GM12878 (cell line): ENCODE data around the gene ACD. TPM values are rescaled to one million over a fixed set of nuclear protein-coding genes. Genes with fewer than 3 reads are reported as not detected.

Source experiments
- ATAC-seq: fragments of 200-7000 bp; cut with Tn5 transposase; 3 replicates; pipeline ENCODE4 v1.9.1; 2020; ENCODE audit warnings: mild to moderate bottlenecking, moderate library complexity
- BruUV-seq: library from RNA; stranded (reverse); fragments of 400-500 nt; replicated peaks from 2 replicates; lab custom pipeline; 2021; lab: Mats Ljungman, UMichigan
- CTCF ChIA-PET: fragments of 300-600 bp; sonication (Branson Sonifier 250); formaldehyde crosslinking; extraction: SDS; loops from one replicate; lab custom pipeline; 2021; ENCODE audit warnings: inconsistent platforms; lab: Yijun Ruan, JAX
- POLR2A ChIA-PET: fragments of 350-600 bp; formaldehyde crosslinking; extraction: SDS; loops from one replicate; lab custom pipeline; 2021; ENCODE audit warnings: inconsistent platforms; lab: Charles Lee
- RAD21 ChIA-PET: fragments of 300-600 bp; sonication (Branson Sonifier 250); formaldehyde crosslinking; loops from one replicate; lab custom pipeline; 2023; ENCODE audit warnings: antibody characterized with exemption; ENCODE audit not compliant: unreplicated experiment; lab: Charles Lee
- SMC1A ChIA-PET: fragments of 300-600 bp; sonication (Branson Sonifier 250); formaldehyde crosslinking; loops from one replicate; lab custom pipeline; 2023; ENCODE audit not compliant: unreplicated experiment, uncharacterized antibody; lab: Charles Lee
- DNase-seq: peaks from one replicate; pipeline ENCODE4 v3.0.0-alpha.2; 2011; ENCODE audit warnings: low read depth, low spot score
- FAIRE-seq: peaks from 3 replicates; lab custom pipeline; 2011; peaks lifted over from hg19 to GRCh38; lab: Jason Lieb, UNC
- H2AFZ ChIP-seq: 2 replicates; pipeline ENCODE4 v1.6.0; 2011; ENCODE audit warnings: low read depth, low read length, control low read depth; ENCODE audit not compliant: control insufficient read depth
- H3K27ac ChIP-seq: 2 replicates; pipeline ENCODE4 v1.5.1; 2011; ENCODE audit warnings: control low read depth; ENCODE audit not compliant: control insufficient read depth, insufficient read depth
- H3K27me3 ChIP-seq, 2 experiments: replicated peaks in 1 of 2; 2 replicates each; pipeline versions ENCODE4 v1.6.0 to v1.6.1; 2011; ENCODE audit warnings: low read length in 1 of 2; ENCODE audit not compliant: control insufficient read depth in 2 of 2, insufficient read depth in 2 of 2
- H3K36me3 ChIP-seq, 2 experiments: 2 replicates each; pipeline ENCODE4 v1.5.1; 2011; ENCODE audit warnings: low read length in 1 of 2; ENCODE audit not compliant: control insufficient read depth in 2 of 2, insufficient read depth in 2 of 2
- H3K4me1 ChIP-seq: 2 replicates; pipeline ENCODE4 v1.6.1; 2011; ENCODE audit warnings: mild to moderate bottlenecking, low read length, moderate library complexity, mixed read lengths; ENCODE audit not compliant: control insufficient read depth, insufficient read depth
- H3K4me2 ChIP-seq: 2 replicates; pipeline ENCODE4 v1.6.0; 2011; ENCODE audit warnings: control low read depth; ENCODE audit not compliant: control insufficient read depth, insufficient read depth
- H3K4me3 ChIP-seq: fragments of 200-600 bp; sonication (generic); 2 replicates; pipeline ENCODE4 v1.5.1; 2016
- H3K79me2 ChIP-seq: 2 replicates; pipeline ENCODE4 v1.6.0; 2011; ENCODE audit warnings: low read length; ENCODE audit not compliant: control insufficient read depth, insufficient read depth
- H3K9ac ChIP-seq: 2 replicates; pipeline ENCODE4 v1.8.0; 2011; ENCODE audit warnings: low read length, control low read depth, mixed read lengths; ENCODE audit not compliant: control insufficient read depth, insufficient read depth
- H3K9me3 ChIP-seq: replicated peaks from 3 replicates; pipeline ENCODE4 v1.5.1; 2011; ENCODE audit warnings: mild to moderate bottlenecking, low read length; ENCODE audit not compliant: control insufficient read depth, insufficient read depth
- H4K20me1 ChIP-seq: 2 replicates; pipeline ENCODE4 v1.6.0; 2011; ENCODE audit not compliant: control insufficient read depth, insufficient read depth
- ATF3 ChIP-seq: IDR thresholded peaks from 2 replicates; pipeline ENCODE4 v1.6.1; 2011; ENCODE audit warnings: low read depth, mild to moderate bottlenecking, low read length, moderate library complexity, borderline replicate concordance; ENCODE audit errors: extremely low read depth
- KDM1A ChIP-seq: fragments of 200-600 bp; sonication (generic); IDR thresholded peaks from 2 replicates; pipeline ENCODE4 v1.6.1; 2016; ENCODE audit warnings: borderline replicate concordance
- PML ChIP-seq: IDR thresholded peaks from 2 replicates; pipeline ENCODE4 v1.6.1; 2012; ENCODE audit warnings: low read length, inconsistent platforms
- ZBTB11 ChIP-seq: fragments of 450-650 bp; formaldehyde crosslinking; IDR thresholded peaks from 2 replicates; pipeline ENCODE4 v1.5.0; 2022; ENCODE audit warnings: mild to moderate bottlenecking, missing genetic modification characterization
- ZBTB4 ChIP-seq: fragments of 450-650 bp; formaldehyde crosslinking; IDR thresholded peaks from 2 replicates; pipeline ENCODE4 v1.4.0; 2022; ENCODE audit warnings: mild to moderate bottlenecking, moderate library complexity
- ZNF384 ChIP-seq: IDR thresholded peaks from 2 replicates; pipeline ENCODE4 v1.6.1; 2012; ENCODE audit warnings: low read depth, mild to moderate bottlenecking, low read length, improper control_type of control experiment, borderline replicate concordance
- ZNF592 ChIP-seq: fragments of 450-650 bp; IDR thresholded peaks from 2 replicates; pipeline ENCODE4 v1.6.1; 2017; ENCODE audit warnings: mild to moderate bottlenecking, moderate library complexity
- WGBS: methylation state at CpG from one replicate; pipeline ENCODE4 v1.1.6; 2016; ENCODE audit warnings: low lambda C conversion rate; ENCODE audit not compliant: insufficient replicate concordance, insufficient coverage; ENCODE audit errors: missing lambda C conversion rate; 5-methylcytosine and 5-hydroxymethylcytosine counted together
- in situ Hi-C: fragments of 300-500 bp; cut with MboI; formaldehyde crosslinking; loops from 9 replicates; pipeline ENCODE4 v1.14.3; 2018; ENCODE audit warnings: mixed read lengths
- intact Hi-C: fragments of 100-400 bp; cut with micrococcal nuclease; formaldehyde crosslinking; loops from one replicate; pipeline ENCODE4 v1.14.2; 2022; ENCODE audit not compliant: unreplicated experiment
- polyA plus RNA-seq, 11 experiments: library from polyadenylated mRNA; depleted of rRNA in 4 of 11; unstranded in 6 of 11; stranded (reverse) in 5 of 11; fragments of >200 nt; fragmentation: Nextera tagmentation in 4 of 11; fragmentation: Illumina TruSeq in 1 of 11; extraction: Ambion mirVana in 4 of 11; extraction: Trizol in 1 of 11; gene quantifications; 1 replicate in 1 of 11; 2 replicates in 10 of 11; pipeline versions ENCODE4 v1.2.1 to v1.2.3, GENCODE V29; 2011 to 2016; ENCODE audit warnings: inconsistent platforms in 2 of 11, missing spikeins in 2 of 11, low read depth in 1 of 11
- total RNA-seq, 4 experiments: library from RNA; depleted of rRNA in 3 of 4; stranded (reverse); fragments of >200 nt in 3 of 4; fragmentation: Illumina TruSeq in 1 of 4; extraction: Trizol in 1 of 4; gene quantifications; 2 replicates each; pipeline versions ENCODE4 v1.2.1 to v1.2.3, GENCODE V29; 2013 to 2021

The ACD gene
- total and polyA plus RNA-seq, 10 of the 15 experiments (the other 5 are each of a cell fraction or from before 2014, with no cell fraction given), result 2.9 to 46.7 (median 23.9) TPM

- TF ChIP-seq ZBTB4 (CRISPR knock-in tag), result no peak
- TF ChIP-seq PML, result no peak
- TF ChIP-seq KDM1A, result no peak
Observed at GRCh38 chr16:67676939-67677338, 16.9 kb upstream of the ACD start (continued).

- in situ Hi-C loops, result loop anchor here (5.0 kb wide), 1 partner anchor 251 kb away; no protein-coding TSS in a partner anchor
- Histone ChIP-seq H2AFZ (no peak overlapping the region), H3K4me2 (no peak overlapping the region), H3K27ac (no peak overlapping the region), H3K4me3 (no peak overlapping the region), H3K4me1 (peaks cover 5% of the 10 kb centered on the region), H3K9me3 (no peaks in the 10 kb centered on the region), H4K20me1 (no peaks in the 10 kb centered on the region), H3K9ac (no peak overlapping the region), H3K36me3 (0 out of 4 replicates have a peak, but pooled peaks cover 0 to 1% of the 10 kb centered on the region in 2 experiments), H3K79me2 (no peaks in the 10 kb centered on the region), H3K27me3 (no peaks in the 10 kb centered on the region)
- ChIA-PET RAD21 (no interaction called here), SMC1A (interaction anchor here (0.9 kb wide), 1 partner anchor 9 kb away, joined by 4 read pairs; no protein-coding TSS in a partner anchor), POLR2A (interaction anchor here (0.6 kb wide), 1 partner anchor 183 kb away, joined by 4 read pairs; no protein-coding TSS in a partner anchor), CTCF (interaction anchor here (0.9 to 1.1 kb wide), 3 partner anchors 8 to 140 kb away, joined by 3 to 6 read pairs (median 5); partner anchors contain the start of gene GFOD2)
- FAIRE-seq, result no peak
- WGBS, result 56% methylated on average over 4 of the region's 4 CpGs
- DNase-seq, result no peak
- intact Hi-C loops, result no loop called here
- ATAC-seq, result no peak
- BruUV-seq, result no TSS peak
- TF ChIP-seq ATF3 (no peak), ZNF592 (no peak), ZBTB11 (no peak), ZNF384 (no peak)
Observed at GRCh38 chr16:67676516-67676915, 16.5 kb upstream of the ACD start.
